Measurements from ENCODE around the gene PALB2. TPM values are rescaled to one million over a fixed set of nuclear protein-coding genes. Genes with fewer than 3 reads are reported as not detected.

Gene PALB2
- total and polyA plus RNA-seq, 2 of the 13 experiments (the other 11 are each of a cell fraction or from before 2014, with no cell fraction given) = 12.1 to 40.9 TPM

GRCh38 chr16:23679274-23679985 is 38.3 kb upstream of the PALB2 start (continued):
- TF ChIP-seq, protein P1, sequence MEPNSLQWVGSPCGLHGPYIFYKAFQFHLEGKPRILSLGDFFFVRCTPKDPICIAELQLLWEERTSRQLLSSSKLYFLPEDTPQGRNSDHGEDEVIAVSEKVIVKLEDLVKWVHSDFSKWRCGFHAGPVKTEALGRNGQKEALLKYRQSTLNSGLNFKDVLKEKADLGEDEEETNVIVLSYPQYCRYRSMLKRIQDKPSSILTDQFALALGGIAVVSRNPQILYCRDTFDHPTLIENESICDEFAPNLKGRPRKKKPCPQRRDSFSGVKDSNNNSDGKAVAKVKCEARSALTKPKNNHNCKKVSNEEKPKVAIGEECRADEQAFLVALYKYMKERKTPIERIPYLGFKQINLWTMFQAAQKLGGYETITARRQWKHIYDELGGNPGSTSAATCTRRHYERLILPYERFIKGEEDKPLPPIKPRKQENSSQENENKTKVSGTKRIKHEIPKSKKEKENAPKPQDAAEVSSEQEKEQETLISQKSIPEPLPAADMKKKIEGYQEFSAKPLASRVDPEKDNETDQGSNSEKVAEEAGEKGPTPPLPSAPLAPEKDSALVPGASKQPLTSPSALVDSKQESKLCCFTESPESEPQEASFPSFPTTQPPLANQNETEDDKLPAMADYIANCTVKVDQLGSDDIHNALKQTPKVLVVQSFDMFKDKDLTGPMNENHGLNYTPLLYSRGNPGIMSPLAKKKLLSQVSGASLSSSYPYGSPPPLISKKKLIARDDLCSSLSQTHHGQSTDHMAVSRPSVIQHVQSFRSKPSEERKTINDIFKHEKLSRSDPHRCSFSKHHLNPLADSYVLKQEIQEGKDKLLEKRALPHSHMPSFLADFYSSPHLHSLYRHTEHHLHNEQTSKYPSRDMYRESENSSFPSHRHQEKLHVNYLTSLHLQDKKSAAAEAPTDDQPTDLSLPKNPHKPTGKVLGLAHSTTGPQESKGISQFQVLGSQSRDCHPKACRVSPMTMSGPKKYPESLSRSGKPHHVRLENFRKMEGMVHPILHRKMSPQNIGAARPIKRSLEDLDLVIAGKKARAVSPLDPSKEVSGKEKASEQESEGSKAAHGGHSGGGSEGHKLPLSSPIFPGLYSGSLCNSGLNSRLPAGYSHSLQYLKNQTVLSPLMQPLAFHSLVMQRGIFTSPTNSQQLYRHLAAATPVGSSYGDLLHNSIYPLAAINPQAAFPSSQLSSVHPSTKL (CRISPR knock-in tag; IDR thresholded peaks at IDR 0.05) = no peak
- TF ChIP-seq ZNF776 (CRISPR knock-in tag; IDR thresholded peaks at IDR 0.05) (peak; percentile 20; the same call in 1 of the 2 replicates), MYC (CRISPR knock-in tag; IDR thresholded peaks at IDR 0.05; ENCODE audit: borderline replicate concordance) (peak; percentile 12; the same call in 1 of the 2 replicates), PRMT3 (CRISPR knock-in tag; IDR thresholded peaks at IDR 0.05; ENCODE audit: borderline replicate concordance, low read depth) (no peak), USF2 (IDR thresholded peaks at IDR 0.05; ENCODE audit: low read depth, low read length) (no peak), USF2 (CRISPR knock-in tag; IDR thresholded peaks at IDR 0.05; ENCODE audit: borderline replicate concordance) (no peak), KDM2A (CRISPR knock-in tag; IDR thresholded peaks at IDR 0.05; ENCODE audit: borderline replicate concordance, low read depth) (no peak), ATF2 (CRISPR knock-in tag; IDR thresholded peaks at IDR 0.05) (no peak), MTA3 (CRISPR knock-in tag; IDR thresholded peaks at IDR 0.05) (no peak), ZNF850 (CRISPR knock-in tag; conservative IDR thresholded peaks at IDR 0.05) (no peak), ZNF615 (CRISPR knock-in tag; IDR thresholded peaks at IDR 0.05; ENCODE audit: borderline replicate concordance) (no peak), ZNF234 (CRISPR knock-in tag; conservative IDR thresholded peaks at IDR 0.05) (0 out of 2 replicates have a peak, but pooled peaks have one; percentile 36), GATAD1 (CRISPR knock-in tag; IDR thresholded peaks at IDR 0.05) (no peak), SIN3B (IDR thresholded peaks at IDR 0.05; ENCODE audit: low read length) (no peak), FOXP1 (IDR thresholded peaks at IDR 0.05) (no peak), FOXP1 (CRISPR knock-in tag; IDR thresholded peaks at IDR 0.05) (no peak), SPEN (CRISPR knock-in tag; IDR thresholded peaks at IDR 0.05; ENCODE audit: low read depth) (peak; percentile 26; the same call in 1 of the 2 replicates)
- TF ChIP-seq, protein P2, sequence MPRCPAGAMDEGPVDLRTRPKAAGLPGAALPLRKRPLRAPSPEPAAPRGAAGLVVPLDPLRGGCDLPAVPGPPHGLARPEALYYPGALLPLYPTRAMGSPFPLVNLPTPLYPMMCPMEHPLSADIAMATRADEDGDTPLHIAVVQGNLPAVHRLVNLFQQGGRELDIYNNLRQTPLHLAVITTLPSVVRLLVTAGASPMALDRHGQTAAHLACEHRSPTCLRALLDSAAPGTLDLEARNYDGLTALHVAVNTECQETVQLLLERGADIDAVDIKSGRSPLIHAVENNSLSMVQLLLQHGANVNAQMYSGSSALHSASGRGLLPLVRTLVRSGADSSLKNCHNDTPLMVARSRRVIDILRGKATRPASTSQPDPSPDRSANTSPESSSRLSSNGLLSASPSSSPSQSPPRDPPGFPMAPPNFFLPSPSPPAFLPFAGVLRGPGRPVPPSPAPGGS (CRISPR knock-in tag; IDR thresholded peaks at IDR 0.05) = 0 out of 2 replicates have a peak, but pooled peaks have one; percentile 14

Data from HepG2 (cell line).